DMS53 treated with DMSO at 0.1 percent for 48 hours (cell line): ENCODE data around the gene ARHGEF16.

Experiments used
- DNase-seq: peaks from one replicate; lab custom pipeline; 2025; ENCODE audit not compliant: unreplicated experiment; lab: John Stamatoyannopoulos, UW

Gene ARHGEF16

GRCh38 chr1:3453891-3454810, at the start of gene ARHGEF16:
TSS of gene ARHGEF16 (plus strand) at chr1:3454665. CDS start at chr1:3463085, 8,420 bp downstream.
- peak; percentile 60 for DNase-seq

- DNase-seq, result no peak
Measured at GRCh38 chr1:3404801-3405200, 49.7 kb upstream of the ARHGEF16 start.

- DNase-seq, result no peak
Measured at GRCh38 chr1:3405491-3405890, 49.0 kb upstream of the ARHGEF16 start.

- DNase-seq, result no peak
Measured at GRCh38 chr1:3405974-3406867, 48.2 kb upstream of the ARHGEF16 start.

GRCh38 chr1:3407021-3407420, 47.4 kb upstream of the ARHGEF16 start:
- no peak for DNase-seq

- no peak for DNase-seq
Measured at GRCh38 chr1:3408751-3409266, 45.7 kb upstream of the ARHGEF16 start.

GRCh38 chr1:3409366-3410141, 44.9 kb upstream of the ARHGEF16 start:
- DNase-seq, result no peak

- DNase-seq, result no peak
Measured at GRCh38 chr1:3410142-3410925, 44.1 kb upstream of the ARHGEF16 start.

- no peak for DNase-seq
Measured at GRCh38 chr1:3411806-3412205, 42.7 kb upstream of the ARHGEF16 start.

GRCh38 chr1:3412376-3412775, 42.1 kb upstream of the ARHGEF16 start:
- no peak for DNase-seq

- no peak for DNase-seq
Measured at GRCh38 chr1:3413975-3414710, 40.3 kb upstream of the ARHGEF16 start.

GRCh38 chr1:3415260-3416090, 39.0 kb upstream of the ARHGEF16 start:
- DNase-seq, result no peak

GRCh38 chr1:3417082-3417739, 37.3 kb upstream of the ARHGEF16 start:
- DNase-seq, result no peak

GRCh38 chr1:3417934-3418333, 36.5 kb upstream of the ARHGEF16 start:
- DNase-seq, result no peak

- DNase-seq, result no peak
Measured at GRCh38 chr1:3418600-3418999, 35.9 kb upstream of the ARHGEF16 start.

- no peak for DNase-seq
Measured at GRCh38 chr1:3419415-3420204, 34.9 kb upstream of the ARHGEF16 start.
